ENCODE results near the gene ZNF837.

GRCh38 chr19:58393725-58394033 lies 12.8 kb upstream of the ZNF837 start:
- no peak for TF ChIP-seq CTCF (IDR thresholded peaks at IDR 0.05)
- no peak for TF ChIP-seq POLR2AphosphoS5 (IDR thresholded peaks at IDR 0.05; ENCODE audit: low read depth, low read length)
- no peak for TF ChIP-seq REST (IDR thresholded peaks at IDR 0.05; ENCODE audit: insufficient read depth in 1 of 2, low read depth in 2 of 2, low read length in 1 of 2)
